K562 (cell line): ENCODE results near the gene DNMT1. TPM values are rescaled to one million over a fixed set of nuclear protein-coding genes. Genes with fewer than 3 reads are reported as not detected.
A peak's percentile ranks its signal among the peaks of the same experiment; 100 is the strongest.

ENCODE experiments used
- CBX3 ChIP-seq, 2 experiments: IDR thresholded peaks; 1 replicate in 1 of 2; 2 replicates in 1 of 2; pipeline ENCODE4 v1.6.1; 2012; ENCODE audit warnings: inconsistent platforms in 2 of 2, low read length in 2 of 2, borderline replicate concordance in 1 of 2, control low read depth in 1 of 2
- CC2D1A ChIP-seq: fragments of 450-650 bp; IDR thresholded peaks from 2 replicates; pipeline ENCODE4 v1.6.1; 2017; ENCODE audit warnings: mild to moderate bottlenecking
- FOXM1 ChIP-seq, 2 experiments: fragments of 450-650 bp in 1 of 2; sonication (generic) in 1 of 2; formaldehyde crosslinking in 1 of 2; IDR thresholded peaks; 2 replicates each; pipeline versions ENCODE4 v1.6.1 to v1.9.0; 2017 to 2022; ENCODE audit warnings: low read depth in 2 of 2, mild to moderate bottlenecking in 2 of 2, missing genetic modification reagents in 1 of 2, moderate library complexity in 1 of 2
- HDGF ChIP-seq: fragments of 450-650 bp; IDR thresholded peaks from 2 replicates; pipeline ENCODE4 v1.6.1; 2016
- KLF1 ChIP-seq: fragments of 450-650 bp; IDR thresholded peaks from 2 replicates; pipeline ENCODE4 v1.6.1; 2016; ENCODE audit warnings: missing genetic modification characterization, missing compliant biosample characterization
- MECOM ChIP-seq: fragments of 250-450 bp; sonication (Bioruptor Pico); IDR thresholded peaks from 2 replicates; pipeline ENCODE4 v1.8.0; 2022; ENCODE audit warnings: inconsistent platforms
- PYGO2 ChIP-seq: fragments of 450-650 bp; IDR thresholded peaks from 2 replicates; pipeline ENCODE4 v1.6.1; 2016; ENCODE audit warnings: mild to moderate bottlenecking, missing genetic modification characterization, moderate library complexity, missing compliant biosample characterization
- SETDB1 ChIP-seq: IDR thresholded peaks from one replicate; pipeline ENCODE4 v1.6.1; 2012; ENCODE audit warnings: low read length, control low read depth, inconsistent platforms
- SMARCA5 ChIP-seq: fragments of 450-650 bp; IDR thresholded peaks from 2 replicates; pipeline ENCODE4 v1.6.1; 2016
- ZBTB17 ChIP-seq: fragments of 450-650 bp; formaldehyde crosslinking; IDR thresholded peaks from 2 replicates; pipeline ENCODE4 v1.4.0; 2020; ENCODE audit warnings: mild to moderate bottlenecking
- ZFX ChIP-seq: sonication (generic); formaldehyde crosslinking; IDR thresholded peaks from 2 replicates; pipeline ENCODE4 v1.8.0; 2022; ENCODE audit warnings: mild to moderate bottlenecking, missing genetic modification reagents, moderate library complexity
- ZKSCAN8 ChIP-seq: fragments of 200-800 bp; sonication (Bioruptor generic); IDR thresholded peaks from 2 replicates; pipeline ENCODE4 v1.6.1; 2016; ENCODE audit warnings: missing genetic modification characterization, missing compliant biosample characterization
- ZSCAN32 ChIP-seq: fragments of 450-650 bp; formaldehyde crosslinking; IDR thresholded peaks from 2 replicates; pipeline ENCODE4 v1.4.0; 2020; ENCODE audit warnings: mild to moderate bottlenecking, moderate library complexity
- polyA plus RNA-seq, 8 experiments: library from polyadenylated mRNA; depleted of rRNA in 4 of 8; stranded (reverse) in 5 of 8; unstranded in 3 of 8; fragments of >200 nt; fragmentation: Nextera tagmentation in 2 of 8; fragmentation: Illumina TruSeq in 1 of 8; extraction: Ambion mirVana in 2 of 8; extraction: Trizol in 1 of 8; gene quantifications; 2 replicates each; pipeline versions ENCODE4 v1.2.1 to v1.2.3, GENCODE V29; 2011 to 2014; ENCODE audit warnings: inconsistent platforms in 1 of 8, missing spikeins in 1 of 8
- total RNA-seq, 7 experiments: library from RNA; depleted of rRNA in 6 of 7; stranded (reverse); fragments of >200 nt in 6 of 7; fragmentation: Illumina TruSeq in 2 of 7; extraction: Trizol in 2 of 7; gene quantifications; 2 replicates each; pipeline versions ENCODE4 v1.2.1 to v1.2.3, GENCODE V29; 2011 to 2021; ENCODE audit warnings: low replicate concordance in 1 of 7
- TF ChIP-seq, protein P1 (sequence below): fragments of 250-450 bp; sonication (Bioruptor Pico); IDR thresholded peaks from 2 replicates; pipeline ENCODE4 v1.5.0; 2020; ENCODE audit warnings: mild to moderate bottlenecking, borderline replicate concordance
- TF ChIP-seq, protein P2 (sequence below): fragments of 200-800 bp; sonication (Bioruptor generic); IDR thresholded peaks from 2 replicates; pipeline ENCODE4 v1.6.1; 2017; ENCODE audit warnings: missing genetic modification characterization, missing compliant biosample characterization
- TF ChIP-seq, protein P3 (sequence below): fragments of 450-650 bp; IDR thresholded peaks from 2 replicates; pipeline ENCODE4 v1.6.1; 2016; ENCODE audit warnings: missing biosample characterization, missing genetic modification characterization
- TF ChIP-seq, protein P4 (sequence below): fragments of 250-450 bp; sonication (Bioruptor Pico); IDR thresholded peaks from 2 replicates; pipeline ENCODE4 v1.4.0; 2020

The DNMT1 gene
- total and polyA plus RNA-seq, 9 of the 15 experiments (the other 6 are each of a cell fraction or from before 2014, with no cell fraction given), result 80.1 to 271 (median 121) TPM

DNA sequence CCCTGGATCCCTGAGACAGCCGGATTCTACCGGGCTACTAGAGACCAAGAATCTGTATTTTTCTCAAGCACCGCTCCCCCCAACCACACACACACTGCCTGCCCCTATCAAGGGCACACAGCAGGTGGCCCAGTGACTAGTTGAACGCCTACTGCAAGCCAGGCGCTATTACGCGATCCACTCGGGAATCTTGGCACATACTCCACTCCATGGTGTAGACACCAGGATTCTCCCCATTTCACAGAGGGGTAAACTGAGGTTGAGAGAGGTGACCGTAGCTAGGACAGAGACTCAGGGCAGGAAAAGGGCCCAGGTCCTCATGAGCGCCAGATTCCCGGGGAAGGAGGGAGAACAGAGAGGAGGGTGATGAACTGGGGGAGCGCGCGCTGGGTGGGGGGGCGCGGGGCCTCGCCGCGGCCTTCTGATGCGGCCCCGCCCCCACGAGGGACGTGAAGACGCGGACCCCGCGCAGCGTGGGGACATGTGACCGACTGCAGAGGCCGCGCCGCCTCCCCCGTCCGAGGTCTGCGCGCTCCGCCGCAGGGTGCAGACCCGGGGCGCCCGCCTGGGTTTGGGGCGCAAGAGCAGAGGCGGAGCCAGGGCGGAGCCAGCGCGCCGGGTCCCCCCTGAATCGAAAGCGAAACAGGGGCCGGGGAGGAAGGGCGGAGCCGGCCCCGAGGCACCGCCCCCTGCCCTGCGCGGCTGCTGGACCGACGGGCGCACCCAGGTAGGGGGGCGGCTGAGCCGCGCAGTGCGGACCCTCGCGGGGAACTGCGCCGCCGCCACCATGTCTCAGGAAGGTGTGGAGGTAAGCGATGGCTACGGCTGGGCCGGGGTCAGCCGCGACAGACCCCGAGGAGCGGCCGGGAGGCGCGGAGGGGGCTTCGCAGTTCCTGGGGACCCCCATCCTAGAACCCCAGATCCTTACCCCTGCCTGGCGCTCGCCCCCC, 108.8 kb downstream of the DNMT1 start, which contains the start of gene SHFL (continued):
- TF ChIP-seq KLF1 (peak; percentile 38; the same call in 1 of the 2 replicates), ZKSCAN8 (CRISPR knock-in tag) (no peak), SMARCA5 (peak; percentile 99), PYGO2 (tag) (no peak), SETDB1 (no peak), MECOM (no peak), CBX3 (IDR thresholded peaks at IDR 0.05; ENCODE audit: borderline replicate concordance in 1 of 2, low read length in 2 of 2) (peak in 1 of 2 experiments; percentile 57; a peak in 1 of 3 replicates), HDGF (peak; percentile 97), ZBTB17 (CRISPR knock-in tag) (no peak), FOXM1 (IDR thresholded peaks at IDR 0.05; ENCODE audit: low read depth) (0 out of 2 replicates have a peak, but pooled peaks have one; percentile 35), FOXM1 (CRISPR knock-in tag; IDR thresholded peaks at IDR 0.05; ENCODE audit: low read depth) (no peak), CC2D1A (peak; percentile 41; the same call in 1 of the 2 replicates), ZFX (CRISPR knock-in tag) (peak; percentile 54), ZSCAN32 (no peak)
- TF ChIP-seq, protein P1, sequence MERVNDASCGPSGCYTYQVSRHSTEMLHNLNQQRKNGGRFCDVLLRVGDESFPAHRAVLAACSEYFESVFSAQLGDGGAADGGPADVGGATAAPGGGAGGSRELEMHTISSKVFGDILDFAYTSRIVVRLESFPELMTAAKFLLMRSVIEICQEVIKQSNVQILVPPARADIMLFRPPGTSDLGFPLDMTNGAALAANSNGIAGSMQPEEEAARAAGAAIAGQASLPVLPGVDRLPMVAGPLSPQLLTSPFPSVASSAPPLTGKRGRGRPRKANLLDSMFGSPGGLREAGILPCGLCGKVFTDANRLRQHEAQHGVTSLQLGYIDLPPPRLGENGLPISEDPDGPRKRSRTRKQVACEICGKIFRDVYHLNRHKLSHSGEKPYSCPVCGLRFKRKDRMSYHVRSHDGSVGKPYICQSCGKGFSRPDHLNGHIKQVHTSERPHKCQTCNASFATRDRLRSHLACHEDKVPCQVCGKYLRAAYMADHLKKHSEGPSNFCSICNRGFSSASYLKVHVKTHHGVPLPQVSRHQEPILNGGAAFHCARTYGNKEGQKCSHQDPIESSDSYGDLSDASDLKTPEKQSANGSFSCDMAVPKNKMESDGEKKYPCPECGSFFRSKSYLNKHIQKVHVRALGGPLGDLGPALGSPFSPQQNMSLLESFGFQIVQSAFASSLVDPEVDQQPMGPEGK (CRISPR knock-in tag), result no peak
- TF ChIP-seq, protein P2, sequence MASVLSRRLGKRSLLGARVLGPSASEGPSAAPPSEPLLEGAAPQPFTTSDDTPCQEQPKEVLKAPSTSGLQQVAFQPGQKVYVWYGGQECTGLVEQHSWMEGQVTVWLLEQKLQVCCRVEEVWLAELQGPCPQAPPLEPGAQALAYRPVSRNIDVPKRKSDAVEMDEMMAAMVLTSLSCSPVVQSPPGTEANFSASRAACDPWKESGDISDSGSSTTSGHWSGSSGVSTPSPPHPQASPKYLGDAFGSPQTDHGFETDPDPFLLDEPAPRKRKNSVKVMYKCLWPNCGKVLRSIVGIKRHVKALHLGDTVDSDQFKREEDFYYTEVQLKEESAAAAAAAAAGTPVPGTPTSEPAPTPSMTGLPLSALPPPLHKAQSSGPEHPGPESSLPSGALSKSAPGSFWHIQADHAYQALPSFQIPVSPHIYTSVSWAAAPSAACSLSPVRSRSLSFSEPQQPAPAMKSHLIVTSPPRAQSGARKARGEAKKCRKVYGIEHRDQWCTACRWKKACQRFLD (CRISPR knock-in tag), result no peak
- TF ChIP-seq, protein P3, sequence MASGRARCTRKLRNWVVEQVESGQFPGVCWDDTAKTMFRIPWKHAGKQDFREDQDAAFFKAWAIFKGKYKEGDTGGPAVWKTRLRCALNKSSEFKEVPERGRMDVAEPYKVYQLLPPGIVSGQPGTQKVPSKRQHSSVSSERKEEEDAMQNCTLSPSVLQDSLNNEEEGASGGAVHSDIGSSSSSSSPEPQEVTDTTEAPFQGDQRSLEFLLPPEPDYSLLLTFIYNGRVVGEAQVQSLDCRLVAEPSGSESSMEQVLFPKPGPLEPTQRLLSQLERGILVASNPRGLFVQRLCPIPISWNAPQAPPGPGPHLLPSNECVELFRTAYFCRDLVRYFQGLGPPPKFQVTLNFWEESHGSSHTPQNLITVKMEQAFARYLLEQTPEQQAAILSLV (tag), result no peak
- TF ChIP-seq, protein P4, sequence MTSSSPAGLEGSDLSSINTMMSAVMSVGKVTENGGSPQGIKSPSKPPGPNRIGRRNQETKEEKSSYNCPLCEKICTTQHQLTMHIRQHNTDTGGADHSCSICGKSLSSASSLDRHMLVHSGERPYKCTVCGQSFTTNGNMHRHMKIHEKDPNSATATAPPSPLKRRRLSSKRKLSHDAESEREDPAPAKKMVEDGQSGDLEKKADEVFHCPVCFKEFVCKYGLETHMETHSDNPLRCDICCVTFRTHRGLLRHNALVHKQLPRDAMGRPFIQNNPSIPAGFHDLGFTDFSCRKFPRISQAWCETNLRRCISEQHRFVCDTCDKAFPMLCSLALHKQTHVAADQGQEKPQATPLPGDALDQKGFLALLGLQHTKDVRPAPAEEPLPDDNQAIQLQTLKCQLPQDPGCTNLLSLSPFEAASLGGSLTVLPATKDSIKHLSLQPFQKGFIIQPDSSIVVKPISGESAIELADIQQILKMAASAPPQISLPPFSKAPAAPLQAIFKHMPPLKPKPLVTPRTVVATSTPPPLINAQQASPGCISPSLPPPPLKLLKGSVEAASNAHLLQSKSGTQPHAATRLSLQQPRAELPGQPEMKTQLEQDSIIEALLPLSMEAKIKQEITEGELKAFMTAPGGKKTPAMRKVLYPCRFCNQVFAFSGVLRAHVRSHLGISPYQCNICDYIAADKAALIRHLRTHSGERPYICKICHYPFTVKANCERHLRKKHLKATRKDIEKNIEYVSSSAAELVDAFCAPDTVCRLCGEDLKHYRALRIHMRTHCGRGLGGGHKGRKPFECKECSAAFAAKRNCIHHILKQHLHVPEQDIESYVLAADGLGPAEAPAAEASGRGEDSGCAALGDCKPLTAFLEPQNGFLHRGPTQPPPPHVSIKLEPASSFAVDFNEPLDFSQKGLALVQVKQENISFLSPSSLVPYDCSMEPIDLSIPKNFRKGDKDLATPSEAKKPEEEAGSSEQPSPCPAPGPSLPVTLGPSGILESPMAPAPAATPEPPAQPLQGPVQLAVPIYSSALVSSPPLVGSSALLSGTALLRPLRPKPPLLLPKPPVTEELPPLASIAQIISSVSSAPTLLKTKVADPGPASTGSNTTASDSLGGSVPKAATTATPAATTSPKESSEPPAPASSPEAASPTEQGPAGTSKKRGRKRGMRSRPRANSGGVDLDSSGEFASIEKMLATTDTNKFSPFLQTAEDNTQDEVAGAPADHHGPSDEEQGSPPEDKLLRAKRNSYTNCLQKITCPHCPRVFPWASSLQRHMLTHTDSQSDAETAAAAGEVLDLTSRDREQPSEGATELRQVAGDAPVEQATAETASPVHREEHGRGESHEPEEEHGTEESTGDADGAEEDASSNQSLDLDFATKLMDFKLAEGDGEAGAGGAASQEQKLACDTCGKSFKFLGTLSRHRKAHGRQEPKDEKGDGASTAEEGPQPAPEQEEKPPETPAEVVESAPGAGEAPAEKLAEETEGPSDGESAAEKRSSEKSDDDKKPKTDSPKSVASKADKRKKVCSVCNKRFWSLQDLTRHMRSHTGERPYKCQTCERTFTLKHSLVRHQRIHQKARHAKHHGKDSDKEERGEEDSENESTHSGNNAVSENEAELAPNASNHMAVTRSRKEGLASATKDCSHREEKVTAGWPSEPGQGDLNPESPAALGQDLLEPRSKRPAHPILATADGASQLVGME (CRISPR knock-in tag), result 0 out of 2 replicates have a peak, but pooled peaks have one; percentile 1
